ENCODE measurements around the gene THSD4. TPM values are rescaled to one million over a fixed set of nuclear protein-coding genes. Genes with fewer than 3 reads are reported as not detected.

THSD4 gene
- 28.0 and 33.8 TPM in 2 replicates for total RNA-seq

DNA sequence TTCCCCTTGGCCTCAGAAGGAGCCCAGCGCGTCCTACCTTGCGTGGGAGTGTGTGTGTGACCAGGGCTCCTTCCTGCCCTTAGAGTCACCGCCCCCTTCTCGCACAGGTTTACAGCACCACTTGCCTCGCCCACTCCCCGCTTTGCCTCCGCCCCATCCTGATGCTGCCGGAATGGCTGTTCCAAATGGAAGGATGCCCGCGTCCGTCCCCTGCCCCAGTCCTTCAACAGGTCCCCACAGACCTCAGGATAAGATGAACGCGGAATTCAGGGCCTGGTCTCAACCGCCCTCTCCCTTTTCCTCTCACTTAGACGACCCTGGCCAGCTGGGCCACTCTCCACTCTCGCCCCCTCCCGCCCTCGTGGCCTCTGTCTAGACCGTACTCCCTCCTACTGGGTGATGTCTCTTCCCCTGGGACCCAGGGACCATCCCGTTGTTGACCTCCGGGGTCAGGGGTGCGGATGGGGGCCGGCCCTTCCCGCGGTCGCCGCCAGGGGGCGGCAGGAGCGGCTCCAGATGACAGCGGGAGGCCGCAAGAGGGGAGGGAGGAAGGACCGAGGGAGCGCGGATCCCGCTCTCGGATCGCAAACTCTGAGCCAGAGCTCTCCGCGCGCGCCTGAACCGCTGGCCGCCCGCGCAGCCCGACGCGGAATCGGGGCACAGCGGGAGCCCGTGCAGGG, at the start of gene THSD4:
TSS of gene THSD4 (plus strand) at position 585 of the 680 bp plus-strand sequence.

GRCh38 chr15:71810256-71811035, 695.2 kb downstream of the THSD4 start, which contains the start of gene NR2E3:
Gene NR2E3 (plus strand): TSS chr15:71810554. CDS start chr15:71810744, 190 bp downstream.

Other genes with a start within 250 kb of the THSD4 start
- gene THAP10, start 223.0 kb upstream of the THSD4 start, total RNA-seq: 0.85 and 1.0 TPM in 2 replicates
- gene LRRC49, start 222.6 kb upstream of the THSD4 start, total RNA-seq: 11.5 and 12.9 TPM in 2 replicates